OCI-LY3 (cell line): ENCODE data around the gene FAM13B.

Experiments
- CTCF ChIP-seq: fragments of 200-600, 300-600 bp; sonication (generic); IDR thresholded peaks from 2 replicates; pipeline ENCODE4 v1.5.1; 2014; ENCODE audit warnings: antibody characterized with exemption, low read length, low read depth
- EZH2phosphoT487 ChIP-seq: fragments of 200-600 bp; shearing (Covaris generic); IDR thresholded peaks from 2 replicates; pipeline ENCODE4 v1.6.1; 2018; ENCODE audit warnings: antibody characterized with exemption, mixed run types, low read depth

GRCh38 chr5:138077064-138077696, 44.3 kb upstream of the FAM13B start:
- peak; percentile 80 for TF ChIP-seq CTCF
- no peak for TF ChIP-seq EZH2phosphoT487
